Ovary (tissue), 9 donors: ENCODE measurements around the gene POMP. TPM values are rescaled to one million over a fixed set of nuclear protein-coding genes. Genes with fewer than 3 reads are reported as not detected.

Source experiments
- DNase-seq, 5 donors: peaks; one replicate each; pipeline ENCODE4 v3.0.0-alpha.2; 2019 to 2020
- H3K27ac ChIP-seq, 2 donors: fragments of 200-600 bp; one replicate each; pipeline versions ENCODE4 v1.5.1 to v1.8.0; 2019 to 2022
- H3K27me3 ChIP-seq: fragments of 200-600 bp; one replicate; pipeline ENCODE4 v1.8.0; 2022
- H3K36me3 ChIP-seq: fragments of 200-600 bp; sonication (generic); one replicate; pipeline ENCODE4 v1.5.1; 2019
- H3K4me1 ChIP-seq: one replicate; pipeline ENCODE4 v1.8.1; 2013; ENCODE audit warnings: mild to moderate bottlenecking, moderate library complexity; ENCODE audit not compliant: insufficient read depth
- H3K4me3 ChIP-seq: fragments of 200-600 bp; sonication (generic); one replicate; pipeline ENCODE4 v1.5.1; 2017
- H3K9me3 ChIP-seq, 2 donors: fragments of 200-600 bp in 1 of 2; sonication (generic) in 1 of 2; one replicate each; pipeline versions ENCODE4 v1.5.1 to v1.8.1; 2013 to 2019; ENCODE audit warnings: mild to moderate bottlenecking in 1 of 2, moderate library complexity in 1 of 2
- EP300 ChIP-seq: sonication (generic); formaldehyde crosslinking; IDR thresholded peaks from one replicate; pipeline ENCODE4 v1.6.1; 2017; ENCODE audit warnings: antibody characterized with exemption
- POLR2A ChIP-seq: fragments of 450-650 bp; IDR thresholded peaks from one replicate; pipeline ENCODE4 v1.6.1; 2017; ENCODE audit warnings: antibody characterized with exemption, mild to moderate bottlenecking, moderate library complexity
- WGBS, 3 donors: extraction: QIAGEN DNeasy Blood & Tissue Kit in 1 of 3; methylation state at CpG; one replicate each; pipeline versions ENCODE4 v1.1.5 to v1.1.7; 2013 to 2017; 5-methylcytosine and 5-hydroxymethylcytosine counted together
- intact Hi-C, 4 donors: fragments of 100-400 bp; cut with DNase I; formaldehyde crosslinking; loops; one replicate each; pipeline versions ENCODE4 v1.11.0 to v1.15.1; 2022 to 2023
- polyA plus RNA-seq, 2 donors: library from polyadenylated mRNA; stranded (reverse); fragments of 200-250 nt in 1 of 2; fragments of 350-450 nt in 1 of 2; fragmentation: Illumina TruSeq in 1 of 2; extraction: RNeasy Lipid Tissue Mini Kit (QIAGEN cat#74804) in 1 of 2; gene quantifications; one replicate each; pipeline ENCODE4 v1.2.3, GENCODE V29; 2013 to 2014
- total RNA-seq, 7 donors: library from RNA; depleted of rRNA in 2 of 7; stranded (reverse); fragments of >200 nt in 2 of 7; fragmentation: NEBNext Ultra II Directional in 3 of 7; extraction: Animal tissue kit (Norgen Biotek cat#: 25700) in 3 of 7; gene quantifications; one replicate each; pipeline versions ENCODE4 v1.1.0 to v1.2.4, GENCODE V29; 2016 to 2023
- TF ChIP-seq, protein P1 (sequence below), 3 donors: fragments of 450-650 bp in 2 of 3; fragments of 200-600 bp in 1 of 3; IDR thresholded peaks; one replicate each; pipeline versions ENCODE4 v1.5.1 to v1.8.0; 2016 to 2022; ENCODE audit warnings: antibody characterized with exemption in 3 of 3, mild to moderate bottlenecking in 1 of 3
- donor health status: DM: no; HTN: no; CAD: no; lungs with moderate emphysema.
- donor health status: DM: no; HTN: no; CAD: no.
- donor health status: Bipolar disorder and iron deficiency.
- donor health status: DM: yes; HTN: yes; CAD: no.
- donor health status: DM: no; HTN: no; CAD: no.
- donor health status: DM: yes; HTN: yes; CAD: no.

The POMP gene
- total and polyA plus RNA-seq, 9 donors: 28.5 to 53.8 (median 34.2) TPM

- H3K27ac ChIP-seq: no peak overlapping the region
- no peaks in the 10 kb centered on the region for H3K9me3 ChIP-seq
- WGBS, 3 donors: 44 to 59% (median 51%) methylated on average over 5 of the region's 5 CpGs
- H3K36me3 ChIP-seq: no peaks in the 10 kb centered on the region
- H3K27me3 ChIP-seq: no peaks in the 10 kb centered on the region
- H3K4me1 ChIP-seq: no peaks in the 10 kb centered on the region
- H3K4me3 ChIP-seq: no peak overlapping the region
- intact Hi-C loops: no loop called here
- TF ChIP-seq POLR2A: no peak
- TF ChIP-seq, protein P1, sequence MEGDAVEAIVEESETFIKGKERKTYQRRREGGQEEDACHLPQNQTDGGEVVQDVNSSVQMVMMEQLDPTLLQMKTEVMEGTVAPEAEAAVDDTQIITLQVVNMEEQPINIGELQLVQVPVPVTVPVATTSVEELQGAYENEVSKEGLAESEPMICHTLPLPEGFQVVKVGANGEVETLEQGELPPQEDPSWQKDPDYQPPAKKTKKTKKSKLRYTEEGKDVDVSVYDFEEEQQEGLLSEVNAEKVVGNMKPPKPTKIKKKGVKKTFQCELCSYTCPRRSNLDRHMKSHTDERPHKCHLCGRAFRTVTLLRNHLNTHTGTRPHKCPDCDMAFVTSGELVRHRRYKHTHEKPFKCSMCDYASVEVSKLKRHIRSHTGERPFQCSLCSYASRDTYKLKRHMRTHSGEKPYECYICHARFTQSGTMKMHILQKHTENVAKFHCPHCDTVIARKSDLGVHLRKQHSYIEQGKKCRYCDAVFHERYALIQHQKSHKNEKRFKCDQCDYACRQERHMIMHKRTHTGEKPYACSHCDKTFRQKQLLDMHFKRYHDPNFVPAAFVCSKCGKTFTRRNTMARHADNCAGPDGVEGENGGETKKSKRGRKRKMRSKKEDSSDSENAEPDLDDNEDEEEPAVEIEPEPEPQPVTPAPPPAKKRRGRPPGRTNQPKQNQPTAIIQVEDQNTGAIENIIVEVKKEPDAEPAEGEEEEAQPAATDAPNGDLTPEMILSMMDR (IDR thresholded peaks at IDR 0.05): no peak
- no peak for TF ChIP-seq EP300
- DNase-seq: no peak
Observed at GRCh38 chr13:28626266-28626665, 32.7 kb upstream of the POMP start.

DNA sequence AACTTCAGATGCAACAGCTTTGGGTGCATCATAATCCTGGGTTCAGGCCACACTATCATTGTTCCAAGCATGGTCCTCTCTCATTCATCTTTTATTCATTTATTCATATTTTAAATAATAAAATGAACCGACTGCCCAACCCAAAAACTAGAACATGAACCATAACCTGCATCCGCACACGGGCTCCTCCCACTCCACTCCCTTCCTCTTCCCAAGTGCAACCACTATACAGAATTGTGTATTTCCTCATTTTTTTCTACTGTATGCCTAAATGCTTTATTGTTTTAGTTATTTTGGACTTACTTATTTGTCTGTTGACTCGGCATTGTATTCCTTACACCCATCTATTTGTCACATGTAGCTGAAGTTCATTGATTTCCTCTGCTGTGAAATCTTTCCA lies 30.7 kb upstream of the POMP start:
- Histone ChIP-seq H3K36me3 (no peaks in the 10 kb centered on the region), H3K27me3 (no peaks in the 10 kb centered on the region), H3K27ac (no peak overlapping the region), H3K4me1 (no peaks in the 10 kb centered on the region), H3K9me3 (no peaks in the 10 kb centered on the region), H3K4me3 (no peak overlapping the region)
- 77 to 80% (median 80%) methylated on average over 4 of the region's 4 CpGs for WGBS, 3 donors
- no peak for DNase-seq
- intact Hi-C loops: no loop called here
- TF ChIP-seq, protein P1 (IDR thresholded peaks at IDR 0.05): no peak
- TF ChIP-seq POLR2A (no peak), EP300 (no peak)

GRCh38 chr13:28630869-28631268 lies 28.1 kb upstream of the POMP start:
- 86 to 92% (median 86%) methylated on average over 4 of the region's 4 CpGs for WGBS, 3 donors
- Histone ChIP-seq H3K4me3 (no peak overlapping the region), H3K27ac (no peak overlapping the region), H3K36me3 (no peaks in the 10 kb centered on the region), H3K4me1 (no peaks in the 10 kb centered on the region), H3K9me3 (no peaks in the 10 kb centered on the region), H3K27me3 (no peaks in the 10 kb centered on the region)
- no peak for DNase-seq
- TF ChIP-seq EP300 (no peak), POLR2A (no peak)
- TF ChIP-seq, protein P1 (IDR thresholded peaks at IDR 0.05): no peak
- intact Hi-C loops: no loop called here

DNA sequence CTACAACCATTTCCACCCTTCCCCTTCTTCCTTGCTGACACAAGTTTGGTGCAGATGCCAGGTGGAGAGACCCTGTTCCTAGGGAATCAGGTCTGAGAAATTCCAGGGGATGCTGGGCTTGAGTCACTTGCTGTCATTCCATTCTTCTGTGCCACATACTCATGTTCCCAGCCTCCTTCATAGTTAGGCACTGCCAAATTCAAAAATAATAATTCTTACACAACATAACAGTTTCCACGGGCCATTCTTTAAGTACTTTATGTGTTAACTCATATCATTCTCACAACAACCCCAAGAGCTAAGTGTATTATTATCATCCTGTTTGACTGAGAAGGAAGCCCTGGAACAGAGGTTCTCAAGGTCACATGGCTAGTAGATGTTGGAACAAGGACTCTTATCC lies 27.1 kb upstream of the POMP start:
- no peak for DNase-seq
- no peaks in the 10 kb centered on the region for H3K36me3 ChIP-seq
- H3K27me3 ChIP-seq: no peaks in the 10 kb centered on the region
- H3K9me3 ChIP-seq: no peaks in the 10 kb centered on the region
- TF ChIP-seq POLR2A: no peak
- TF ChIP-seq, protein P1 (IDR thresholded peaks at IDR 0.05): no peak
- TF ChIP-seq EP300: no peak
- H3K27ac ChIP-seq: no peak overlapping the region
- H3K4me1 ChIP-seq: no peaks in the 10 kb centered on the region
- WGBS, 3 donors: 76 to 86% (median 80%) methylated on average over 1 of the region's 1 CpG
- intact Hi-C loops: no loop called here
- H3K4me3 ChIP-seq: no peak overlapping the region

- H3K36me3 ChIP-seq: no peaks in the 10 kb centered on the region
- H3K27me3 ChIP-seq: no peaks in the 10 kb centered on the region
- 30 to 42% (median 35%) methylated on average over 1 of the region's 1 CpG for WGBS, 3 donors
- no peak for TF ChIP-seq POLR2A
- TF ChIP-seq EP300: no peak
- TF ChIP-seq, protein P1 (IDR thresholded peaks at IDR 0.05): no peak
- intact Hi-C loops: no loop called here
- no peak overlapping the region for H3K27ac ChIP-seq
- no peak overlapping the region for H3K4me3 ChIP-seq
- no peak for DNase-seq
- H3K4me1 ChIP-seq: no peaks in the 10 kb centered on the region
- H3K9me3 ChIP-seq: no peaks in the 10 kb centered on the region
Observed at GRCh38 chr13:28636069-28636468, 22.9 kb upstream of the POMP start.
